ENCODE measurements around the gene CCDC149. TPM values are rescaled to one million over a fixed set of nuclear protein-coding genes. Genes with fewer than 3 reads are reported as not detected.

CCDC149 gene
- total and polyA plus RNA-seq, 11 donors = 5.8 to 14.7 (median 9.9) TPM

- Histone ChIP-seq H3K4me3 (no peak overlapping the region), H3K36me3 (no peaks in the 10 kb centered on the region), H3K9me3 (peaks cover 0 to 12% (median 2%) of the 10 kb centered on the region in 12 donors), H3K4me1 (peaks cover 0 to 8% (median 0%) of the 10 kb centered on the region in 12 donors), H3K27ac (no peak overlapping the region), H3K27me3 (no peaks in the 10 kb centered on the region)
- ATAC-seq = peak in 1 of 4 donors; percentile 55
- TF ChIP-seq POLR2A (IDR thresholded peaks at IDR 0.05) = no peak
- TF ChIP-seq CTCF (IDR thresholded peaks at IDR 0.05) = no peak
- WGBS, 4 donors = 70 to 87% (median 73%) methylated on average over 3 of the region's 3 CpGs
- peak in 1 of 5 donors; percentile 35 for DNase-seq
- intact Hi-C loops (cut with DNase I) = no loop called here
These were observed 11.5 kb upstream of the CCDC149 start for GRCh38 chr4:24924309-24924781.

- no peak overlapping the region for H3K4me3 ChIP-seq
- no peaks in the 10 kb centered on the region for H3K27me3 ChIP-seq
- DNase-seq = no peak
- ATAC-seq = no peak
- intact Hi-C loops (cut with DNase I) = no loop called here
- peaks cover 0 to 12% (median 2%) of the 10 kb centered on the region in 12 donors for H3K9me3 ChIP-seq
- TF ChIP-seq CTCF (IDR thresholded peaks at IDR 0.05) (no peak), POLR2A (IDR thresholded peaks at IDR 0.05) (no peak)
- peaks cover 0 to 5% (median 0%) of the 10 kb centered on the region in 12 donors for H3K4me1 ChIP-seq
- 78 to 100% (median 82%) methylated on average over 1 of the region's 1 CpG for WGBS, 4 donors
- no peak overlapping the region for H3K27ac ChIP-seq
- H3K36me3 ChIP-seq = no peaks in the 10 kb centered on the region
These were observed 10.7 kb upstream of the CCDC149 start for GRCh38 chr4:24923550-24923949.

- DNase-seq (no peak), ATAC-seq (no peak)
- H3K27ac ChIP-seq = no peak overlapping the region
- H3K36me3 ChIP-seq = no peaks in the 10 kb centered on the region
- TF ChIP-seq CTCF (IDR thresholded peaks at IDR 0.05) (no peak), POLR2A (IDR thresholded peaks at IDR 0.05) (no peak)
- 93 to 95% (median 94%) methylated on average over 2 of the region's 2 CpGs for WGBS, 4 donors
- no peak overlapping the region for H3K4me3 ChIP-seq
- no peaks in the 10 kb centered on the region for H3K27me3 ChIP-seq
- intact Hi-C loops (cut with DNase I) = no loop called here
- peaks cover 0 to 12% (median 2%) of the 10 kb centered on the region in 12 donors for H3K9me3 ChIP-seq
- peaks cover 0 to 5% (median 0%) of the 10 kb centered on the region in 12 donors for H3K4me1 ChIP-seq
These were observed 10.2 kb upstream of the CCDC149 start for GRCh38 chr4:24923002-24923401.

- H3K4me3 ChIP-seq = no peak overlapping the region
- ATAC-seq (no peak), DNase-seq (no peak)
- H3K4me1 ChIP-seq = peaks cover 0 to 5% (median 0%) of the 10 kb centered on the region in 12 donors
- 65 to 88% (median 76%) methylated on average over 4 of the region's 4 CpGs for WGBS, 4 donors
- H3K27ac ChIP-seq = no peak overlapping the region
- intact Hi-C loops (cut with DNase I) = no loop called here
- no peaks in the 10 kb centered on the region for H3K36me3 ChIP-seq
- no peaks in the 10 kb centered on the region for H3K27me3 ChIP-seq
- no peak for TF ChIP-seq POLR2A (IDR thresholded peaks at IDR 0.05)
- TF ChIP-seq CTCF (IDR thresholded peaks at IDR 0.05) = no peak
- peaks cover 0 to 12% (median 2%) of the 10 kb centered on the region in 12 donors for H3K9me3 ChIP-seq
These were observed 9.6 kb upstream of the CCDC149 start for GRCh38 chr4:24922416-24922815.

Data from heart left ventricle (tissue), 16 donors.